IPS DF 4.7 (cell line): ENCODE results near the gene GPRC5B.

Source experiments
- DNase-seq: peaks from one replicate; pipeline ENCODE4 v3.0.0-alpha.2; 2013; ENCODE audit warnings: low spot score; ENCODE audit errors: extremely low read depth

GPRC5B gene

GRCh38 chr16:19884611-19885450 lies at the start of gene GPRC5B:
Gene GPRC5B, minus strand, starts transcription at chr16:19884848. Its CDS starts 12,003 bp downstream, at chr16:19872845.
- DNase-seq, result no peak

GRCh38 chr16:19933740-19934139 lies 49.1 kb upstream of the GPRC5B start:
- no peak for DNase-seq

- no peak for DNase-seq
These were observed 44.4 kb upstream of the GPRC5B start for GRCh38 chr16:19929062-19929511.

GRCh38 chr16:19928432-19928831 lies 43.8 kb upstream of the GPRC5B start:
- DNase-seq, result no peak

- DNase-seq, result no peak
These were observed 42.1 kb upstream of the GPRC5B start for GRCh38 chr16:19926449-19927390.

GRCh38 chr16:19923396-19923795 lies 38.7 kb upstream of the GPRC5B start:
- DNase-seq, result no peak

GRCh38 chr16:19919142-19919541 lies 34.5 kb upstream of the GPRC5B start:
- no peak for DNase-seq

- no peak for DNase-seq
These were observed 31.4 kb upstream of the GPRC5B start for GRCh38 chr16:19916064-19916463.

- DNase-seq, result no peak
These were observed 30.2 kb upstream of the GPRC5B start for GRCh38 chr16:19914877-19915276.

GRCh38 chr16:19913340-19913645 lies 28.6 kb upstream of the GPRC5B start:
- no peak for DNase-seq

- DNase-seq, result no peak
These were observed 28.0 kb upstream of the GPRC5B start for GRCh38 chr16:19912455-19913339.

- DNase-seq, result no peak
These were observed 27.3 kb upstream of the GPRC5B start for GRCh38 chr16:19911747-19912454.

- DNase-seq, result no peak
These were observed 26.6 kb upstream of the GPRC5B start for GRCh38 chr16:19911204-19911603.

- no peak for DNase-seq
These were observed 25.2 kb upstream of the GPRC5B start for GRCh38 chr16:19909750-19910322.

GRCh38 chr16:19908921-19909320 lies 24.3 kb upstream of the GPRC5B start:
- DNase-seq, result no peak

- no peak for DNase-seq
These were observed 22.7 kb upstream of the GPRC5B start for GRCh38 chr16:19907161-19907992.

GRCh38 chr16:19901164-19901563 lies 16.5 kb upstream of the GPRC5B start:
- DNase-seq, result no peak

GRCh38 chr16:19899605-19899955 lies 14.9 kb upstream of the GPRC5B start:
- no peak for DNase-seq

GRCh38 chr16:19898924-19899604 lies 14.4 kb upstream of the GPRC5B start:
- no peak for DNase-seq
